Activated T-helper 1 cell treated with anti-CD3 and anti-CD28 coated beads, Interleukin-12 subunit alpha, Interleukin-12 subunit beta, Interleukin-2, Interleukin-4 antibody, amounts not matched to agents 30 ng/mL and 10 ng/mL and 1 ng/mL, durations not matched to agents 14 hours and 24 hours and 36 hours (primary cell): ENCODE data around the gene CLDN14. TPM values are rescaled to one million over a fixed set of nuclear protein-coding genes. Genes with fewer than 3 reads are reported as not detected.
"Not testable (repeated sequence)": the region's sequence is repeated elsewhere in the genome, so short reads cannot be mapped to it uniquely, and the experiment has no call there.

Experiments
- DNase-seq: peaks from one replicate; pipeline ENCODE4 v3.0.0; 2021; ENCODE audit warnings: low spot score
- H3K27ac Mint-ChIP-seq: one replicate; pipeline ENCODE4 v1.8.0; 2021; ENCODE audit warnings: mild to moderate bottlenecking, mixed read lengths
- H3K27me3 Mint-ChIP-seq: one replicate; pipeline ENCODE4 v1.8.0; 2022; ENCODE audit warnings: mild to moderate bottlenecking, moderate library complexity, mixed read lengths; ENCODE audit not compliant: insufficient read depth
- H3K36me3 Mint-ChIP-seq: one replicate; pipeline ENCODE4 v1.8.0; 2021; ENCODE audit warnings: low read depth, mixed read lengths
- H3K4me1 Mint-ChIP-seq: one replicate; pipeline ENCODE4 v1.8.0; 2021; ENCODE audit warnings: low read depth, mixed read lengths
- H3K4me3 Mint-ChIP-seq: one replicate; pipeline ENCODE4 v1.8.0; 2021; ENCODE audit warnings: mild to moderate bottlenecking, moderate library complexity, mixed read lengths
- H3K9me3 Mint-ChIP-seq: one replicate; pipeline ENCODE4 v1.8.0; 2021; ENCODE audit warnings: mixed read lengths
- intact Hi-C: fragments of 100-400 bp; cut with micrococcal nuclease; formaldehyde crosslinking; loops from one replicate; pipeline ENCODE4 v1.15.1; 2024
- total RNA-seq: library from RNA; stranded (reverse); gene quantifications from 2 replicates; pipeline ENCODE4 v1.2.3, GENCODE V29; 2022

Gene CLDN14
- total RNA-seq, 1 donor from 2014 or later: not detected

- H3K9me3 Mint-ChIP-seq: no peaks in the 10 kb centered on the region
- peaks cover 3% of the 10 kb centered on the region for H3K27me3 Mint-ChIP-seq
- intact Hi-C loops: no loop called here
- DNase-seq: no peak
- no peak overlapping the region for H3K27ac Mint-ChIP-seq
- no peaks in the 10 kb centered on the region for H3K4me1 Mint-ChIP-seq
- no peaks in the 10 kb centered on the region for H3K36me3 Mint-ChIP-seq
- H3K4me3 Mint-ChIP-seq: no peak overlapping the region
Measured at GRCh38 chr21:36477001-36477400, 2.9 kb downstream of the CLDN14 start.

- H3K36me3 Mint-ChIP-seq, H3K9me3 Mint-ChIP-seq, H3K4me1 Mint-ChIP-seq, H3K27me3 Mint-ChIP-seq, intact Hi-C loops, H3K27ac Mint-ChIP-seq, H3K4me3 Mint-ChIP-seq, DNase-seq: not testable (repeated sequence)
Measured at GRCh38 chr21:36476541-36476940, 3.4 kb downstream of the CLDN14 start.

- Mint-ChIP-seq H3K27ac (no peak overlapping the region), H3K36me3 (no peaks in the 10 kb centered on the region), H3K4me3 (no peak overlapping the region), H3K27me3 (peaks cover 3% of the 10 kb centered on the region), H3K9me3 (no peaks in the 10 kb centered on the region), H3K4me1 (peaks cover 8% of the 10 kb centered on the region)
- DNase-seq: no peak
- intact Hi-C loops: no loop called here
Measured at GRCh38 chr21:36474591-36474990, 5.3 kb downstream of the CLDN14 start.

- Mint-ChIP-seq H3K27me3 (peaks cover 5% of the 10 kb centered on the region), H3K4me1 (peaks cover 8% of the 10 kb centered on the region), H3K36me3 (no peaks in the 10 kb centered on the region), H3K27ac (no peak overlapping the region), H3K9me3 (no peaks in the 10 kb centered on the region), H3K4me3 (no peak overlapping the region)
- no peak for DNase-seq
- intact Hi-C loops: no loop called here
Measured at GRCh38 chr21:36473203-36473602, 6.7 kb downstream of the CLDN14 start.

GRCh38 chr21:36472377-36472776 is 7.5 kb downstream of the CLDN14 start:
- Mint-ChIP-seq H3K27me3 (peaks cover 6% of the 10 kb centered on the region), H3K36me3 (no peaks in the 10 kb centered on the region), H3K9me3 (no peaks in the 10 kb centered on the region), H3K4me1 (peaks cover 8% of the 10 kb centered on the region), H3K27ac (no peak overlapping the region), H3K4me3 (no peak overlapping the region)
- no peak for DNase-seq
- intact Hi-C loops: no loop called here

- DNase-seq: no peak
- H3K27ac Mint-ChIP-seq: no peak overlapping the region
- H3K4me1 Mint-ChIP-seq: peaks cover 8% of the 10 kb centered on the region
- no peaks in the 10 kb centered on the region for H3K9me3 Mint-ChIP-seq
- intact Hi-C loops: no loop called here
- no peaks in the 10 kb centered on the region for H3K36me3 Mint-ChIP-seq
- H3K4me3 Mint-ChIP-seq: no peak overlapping the region
- peaks cover 7% of the 10 kb centered on the region for H3K27me3 Mint-ChIP-seq
Measured at GRCh38 chr21:36471254-36471723, 8.6 kb downstream of the CLDN14 start.

- Mint-ChIP-seq H3K36me3 (no peaks in the 10 kb centered on the region), H3K4me3 (no peak overlapping the region), H3K9me3 (no peaks in the 10 kb centered on the region), H3K27me3 (peaks cover 7% of the 10 kb centered on the region), H3K4me1 (peaks cover 8% of the 10 kb centered on the region), H3K27ac (no peak overlapping the region)
- intact Hi-C loops: no loop called here
- no peak for DNase-seq
Measured at GRCh38 chr21:36470294-36470693, 9.6 kb downstream of the CLDN14 start.

- Mint-ChIP-seq H3K9me3 (no peaks in the 10 kb centered on the region), H3K4me1 (peaks cover 4% of the 10 kb centered on the region), H3K4me3 (no peak overlapping the region), H3K27ac (no peak overlapping the region), H3K36me3 (no peaks in the 10 kb centered on the region), H3K27me3 (peaks cover 9% of the 10 kb centered on the region)
- no peak for DNase-seq
- intact Hi-C loops: no loop called here
Measured at GRCh38 chr21:36466061-36466511, 13.8 kb downstream of the CLDN14 start.

GRCh38 chr21:36465478-36465877 is 14.4 kb downstream of the CLDN14 start:
- intact Hi-C loops: no loop called here
- Mint-ChIP-seq H3K27ac (no peak overlapping the region), H3K4me1 (no peaks in the 10 kb centered on the region), H3K27me3 (peaks cover 9% of the 10 kb centered on the region), H3K36me3 (no peaks in the 10 kb centered on the region), H3K4me3 (no peak overlapping the region), H3K9me3 (no peaks in the 10 kb centered on the region)
- no peak for DNase-seq

GRCh38 chr21:36464590-36464989 is 15.3 kb downstream of the CLDN14 start:
- intact Hi-C loops: no loop called here
- Mint-ChIP-seq H3K4me1 (no peaks in the 10 kb centered on the region), H3K27ac (no peak overlapping the region), H3K27me3 (peaks cover 9% of the 10 kb centered on the region), H3K9me3 (no peaks in the 10 kb centered on the region), H3K36me3 (no peaks in the 10 kb centered on the region), H3K4me3 (no peak overlapping the region)
- DNase-seq: no peak

- Mint-ChIP-seq H3K4me1 (no peaks in the 10 kb centered on the region), H3K27ac (no peak overlapping the region), H3K4me3 (no peak overlapping the region), H3K9me3 (no peaks in the 10 kb centered on the region), H3K36me3 (no peaks in the 10 kb centered on the region), H3K27me3 (peaks cover 6% of the 10 kb centered on the region)
- intact Hi-C loops: no loop called here
- DNase-seq: no peak
Measured at GRCh38 chr21:36463991-36464390, 15.9 kb downstream of the CLDN14 start.

- no peak overlapping the region for H3K4me3 Mint-ChIP-seq
- peaks cover 6% of the 10 kb centered on the region for H3K27me3 Mint-ChIP-seq
- no peaks in the 10 kb centered on the region for H3K4me1 Mint-ChIP-seq
- H3K36me3 Mint-ChIP-seq: no peaks in the 10 kb centered on the region
- H3K27ac Mint-ChIP-seq: no peak overlapping the region
- no peaks in the 10 kb centered on the region for H3K9me3 Mint-ChIP-seq
- no peak for DNase-seq
- intact Hi-C loops: no loop called here
Measured at GRCh38 chr21:36463204-36463603, 16.7 kb downstream of the CLDN14 start.

GRCh38 chr21:36461918-36462486 is 17.9 kb downstream of the CLDN14 start:
- Mint-ChIP-seq H3K36me3 (no peaks in the 10 kb centered on the region), H3K9me3 (no peaks in the 10 kb centered on the region), H3K27me3 (peaks cover 5% of the 10 kb centered on the region), H3K4me3 (no peak overlapping the region), H3K4me1 (no peaks in the 10 kb centered on the region), H3K27ac (no peak overlapping the region)
- intact Hi-C loops: no loop called here
- DNase-seq: no peak
